Left ventricle myocardium inferior (tissue), 1 donor: Measurements from ENCODE around the gene SLC38A5. TPM values are rescaled to one million over a fixed set of nuclear protein-coding genes. Genes with fewer than 3 reads are reported as not detected.
"Not testable (repeated sequence)": the region's sequence is repeated elsewhere in the genome, so short reads cannot be mapped to it uniquely, and the experiment has no call there.

ENCODE experiments used
- DNase-seq: peaks from one replicate; pipeline ENCODE4 v3.0.0-alpha.2; 2020
- H3K27ac ChIP-seq: fragments of 200-600 bp; replicated peaks from 2 replicates; pipeline ENCODE4 v1.8.0; 2021
- H3K27me3 ChIP-seq: fragments of 200-600 bp; 2 replicates; pipeline ENCODE4 v1.8.0; 2021; ENCODE audit warnings: low read depth
- H3K36me3 ChIP-seq: fragments of 200-600 bp; 2 replicates; pipeline ENCODE4 v1.8.0; 2021
- H3K4me1 ChIP-seq: fragments of 200-600 bp; 2 replicates; pipeline ENCODE4 v1.8.0; 2021
- H3K4me3 ChIP-seq: fragments of 200-600 bp; 2 replicates; pipeline ENCODE4 v1.8.0; 2021; ENCODE audit warnings: mild to moderate bottlenecking, moderate library complexity
- H3K9me3 ChIP-seq: fragments of 200-600 bp; replicated peaks from 2 replicates; pipeline ENCODE4 v1.8.0; 2021
- CTCF ChIP-seq: fragments of 200-600 bp; IDR thresholded peaks from 2 replicates; pipeline ENCODE4 v1.8.0; 2021; ENCODE audit warnings: antibody characterized with exemption, mild to moderate bottlenecking, borderline replicate concordance
- intact Hi-C: fragments of 100-400 bp; cut with micrococcal nuclease; formaldehyde crosslinking; loops from one replicate; pipeline ENCODE4 v1.11.0; 2022
- total RNA-seq: library from RNA; stranded (reverse); fragmentation: NEBNext Ultra II Directional; extraction: Animal tissue kit (Norgen Biotek cat#: 25700); gene quantifications from one replicate; pipeline ENCODE4 v1.2.1, GENCODE V29; 2021
- donor health status: DM: no; HTN: yes; CAD: no; lungs with severe emphysema.

SLC38A5 gene
- total RNA-seq, 1 donor from 2014 or later: 0.71 TPM

DNA sequence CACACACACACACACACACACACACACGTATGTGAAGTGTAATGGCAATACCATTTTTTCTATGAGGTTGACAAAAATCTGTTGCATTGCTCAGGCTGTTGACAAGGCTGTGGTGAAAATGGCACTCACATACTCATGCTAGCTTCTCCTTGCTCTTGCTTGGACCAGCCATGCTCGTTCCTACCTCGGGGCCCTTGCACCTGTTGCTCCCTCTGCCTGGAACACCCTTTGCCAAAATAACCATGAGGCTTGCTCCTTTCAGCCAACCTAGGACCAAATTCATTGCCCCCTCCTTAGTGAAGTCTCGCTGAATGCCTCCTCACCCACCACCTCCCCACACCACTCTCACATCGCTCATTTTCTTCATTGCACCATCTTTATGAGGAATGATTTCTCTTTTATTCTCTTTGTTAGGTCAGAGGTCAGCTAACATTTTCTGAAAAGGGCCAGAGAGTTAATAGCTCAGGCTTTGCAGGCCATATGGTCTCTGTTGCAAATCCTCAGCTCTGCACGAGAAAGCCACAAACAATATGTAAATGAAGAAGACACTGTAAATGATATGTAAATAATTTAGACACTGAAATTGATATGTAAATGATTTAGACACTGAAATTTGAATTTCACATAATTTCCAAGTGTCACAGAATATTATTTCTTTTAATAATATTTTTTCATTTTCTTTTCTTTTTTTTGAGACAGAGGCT, 13.3 kb downstream of the SLC38A5 start:
- no peak for DNase-seq
- Histone ChIP-seq H3K4me1 (no peaks in the 10 kb centered on the region), H3K9me3 (no peaks in the 10 kb centered on the region), H3K36me3 (no peaks in the 10 kb centered on the region), H3K4me3 (no peak overlapping the region), H3K27me3 (no peaks in the 10 kb centered on the region), H3K27ac (no peak overlapping the region)
- intact Hi-C loops: no loop called here
- no peak for TF ChIP-seq CTCF

- intact Hi-C loops: no loop called here
- H3K27ac ChIP-seq: no peak overlapping the region
- H3K4me3 ChIP-seq: no peak overlapping the region
- no peak for DNase-seq
- no peaks in the 10 kb centered on the region for H3K36me3 ChIP-seq
- no peaks in the 10 kb centered on the region for H3K9me3 ChIP-seq
- TF ChIP-seq CTCF: no peak
- H3K27me3 ChIP-seq: no peaks in the 10 kb centered on the region
- H3K4me1 ChIP-seq: no peaks in the 10 kb centered on the region
Observed at GRCh38 chrX:48451708-48452107, 18.4 kb downstream of the SLC38A5 start.

DNA sequence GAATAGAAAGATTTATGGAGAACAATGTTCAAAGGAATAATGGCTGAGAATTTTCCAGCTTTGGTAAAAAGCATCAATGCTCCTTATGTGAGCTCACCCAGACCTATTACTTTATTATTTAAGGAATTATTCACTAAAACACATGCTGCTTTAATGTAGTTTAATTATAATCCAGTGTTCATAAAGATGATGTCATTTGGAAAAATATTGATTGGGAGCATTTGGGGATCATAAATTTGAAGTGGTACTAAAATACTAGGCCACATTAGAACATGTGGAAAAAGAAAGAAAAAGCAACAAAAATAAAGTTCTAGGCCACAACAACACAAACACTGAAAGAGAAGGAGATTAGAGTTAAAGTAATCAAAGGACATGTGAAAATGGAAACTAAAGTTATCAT, 20.0 kb downstream of the SLC38A5 start:
- no peaks in the 10 kb centered on the region for H3K27me3 ChIP-seq
- no peak overlapping the region for H3K4me3 ChIP-seq
- intact Hi-C loops: no loop called here
- H3K4me1 ChIP-seq: no peaks in the 10 kb centered on the region
- DNase-seq: no peak
- no peaks in the 10 kb centered on the region for H3K9me3 ChIP-seq
- H3K27ac ChIP-seq: no peak overlapping the region
- no peaks in the 10 kb centered on the region for H3K36me3 ChIP-seq
- TF ChIP-seq CTCF: no peak

DNA sequence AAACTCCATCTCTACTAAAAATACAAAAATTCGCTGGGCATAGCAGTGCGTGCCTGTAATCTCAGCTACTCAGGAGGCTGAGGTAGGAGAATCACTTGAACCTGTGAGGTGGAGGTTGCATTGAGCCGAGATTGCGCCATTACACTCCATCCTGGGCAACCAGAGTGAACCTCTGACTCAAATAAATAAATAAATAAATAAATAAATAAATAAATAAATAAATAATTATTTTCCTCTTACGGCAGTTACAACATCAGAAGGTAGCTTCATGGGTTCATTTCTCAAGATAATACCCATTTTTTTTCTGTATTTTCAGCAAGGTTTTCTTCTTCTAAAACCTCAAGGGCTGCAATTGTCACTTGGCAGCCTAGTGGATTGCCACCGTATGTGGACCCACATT, 22.9 kb downstream of the SLC38A5 start:
- H3K27me3 ChIP-seq, H3K27ac ChIP-seq, H3K36me3 ChIP-seq, intact Hi-C loops, DNase-seq, H3K9me3 ChIP-seq, H3K4me1 ChIP-seq, H3K4me3 ChIP-seq: not testable (repeated sequence)

- H3K27ac ChIP-seq, H3K27me3 ChIP-seq, H3K4me1 ChIP-seq, intact Hi-C loops, H3K36me3 ChIP-seq, H3K9me3 ChIP-seq, DNase-seq, H3K4me3 ChIP-seq: not testable (repeated sequence)
Observed at GRCh38 chrX:48433713-48434112, 36.3 kb downstream of the SLC38A5 start.

DNA sequence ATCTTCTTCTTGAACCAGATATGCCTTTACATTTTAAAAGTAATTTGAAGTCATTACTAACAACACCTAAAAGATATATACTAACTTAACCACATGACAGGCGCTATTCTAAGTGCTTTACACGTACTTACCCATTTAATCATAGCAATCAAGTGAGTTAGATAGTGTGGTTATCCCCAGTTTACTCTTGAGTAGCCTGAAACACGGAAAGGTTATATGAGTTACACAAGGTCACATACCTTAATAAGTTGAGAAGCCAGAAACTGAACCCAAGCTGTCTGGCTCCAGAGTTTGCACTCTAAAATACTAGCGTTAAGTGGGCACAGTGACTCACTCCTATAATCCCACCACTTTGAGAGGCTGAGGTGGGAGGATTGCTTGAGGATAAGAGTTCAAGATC, 39.9 kb downstream of the SLC38A5 start:
- H3K27ac ChIP-seq, H3K4me3 ChIP-seq, intact Hi-C loops, H3K27me3 ChIP-seq, H3K4me1 ChIP-seq, H3K36me3 ChIP-seq, H3K9me3 ChIP-seq, DNase-seq: not testable (repeated sequence)

DNA sequence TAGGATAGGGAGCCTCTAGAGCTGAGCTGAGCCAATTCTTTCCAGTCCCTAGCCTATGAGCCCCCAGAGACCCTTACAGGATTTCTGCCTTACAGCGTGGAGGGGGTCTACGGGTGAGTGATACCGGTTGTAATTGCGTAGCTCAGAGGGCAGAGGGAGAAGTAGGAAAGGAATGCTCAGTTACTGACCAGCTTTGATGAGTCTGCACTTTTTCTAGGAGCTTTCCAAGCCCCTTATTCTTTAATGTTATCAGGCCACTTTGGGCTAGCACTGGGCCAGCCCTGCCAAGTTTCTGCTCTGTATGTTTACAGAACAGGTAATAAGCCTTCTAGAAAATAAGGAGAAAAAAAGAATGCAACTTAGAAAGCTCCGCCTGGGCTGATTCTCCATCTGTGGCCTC, 40.5 kb downstream of the SLC38A5 start:
- intact Hi-C loops, H3K27me3 ChIP-seq, H3K4me3 ChIP-seq, H3K36me3 ChIP-seq, DNase-seq, H3K9me3 ChIP-seq, H3K27ac ChIP-seq, H3K4me1 ChIP-seq: not testable (repeated sequence)

- H3K27me3 ChIP-seq, DNase-seq, H3K36me3 ChIP-seq, intact Hi-C loops, H3K4me1 ChIP-seq, H3K27ac ChIP-seq, H3K4me3 ChIP-seq, H3K9me3 ChIP-seq: not testable (repeated sequence)
Observed at GRCh38 chrX:48427027-48427716, 42.9 kb downstream of the SLC38A5 start.

DNA sequence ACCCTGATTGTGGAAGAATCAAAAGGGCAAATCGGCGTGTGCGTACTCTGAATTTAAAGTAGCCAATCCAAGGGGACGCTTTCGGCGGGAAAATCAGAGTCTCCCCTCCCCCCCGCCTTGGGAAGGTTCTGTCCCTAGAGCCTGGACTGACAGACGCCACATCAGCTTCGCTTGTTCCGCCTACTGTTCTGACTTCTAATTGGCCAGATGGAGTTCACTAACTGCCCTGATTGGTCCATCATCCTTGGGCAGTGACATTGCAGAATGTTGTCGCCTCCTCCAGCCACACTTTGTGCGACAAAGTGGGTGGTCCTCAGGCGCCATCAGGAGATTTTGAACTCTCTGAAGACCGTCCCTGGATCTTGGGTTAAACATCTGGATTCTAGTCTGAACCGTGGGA, 58.2 kb downstream of the SLC38A5 start, which contains the start of gene SSX4B:
Gene SSX4B (minus strand): TSS at position 101 of the 400 bp plus-strand sequence. CDS start 588 bp downstream, outside the sequence.
- DNase-seq, H3K27ac ChIP-seq, H3K4me1 ChIP-seq, intact Hi-C loops, H3K36me3 ChIP-seq, H3K9me3 ChIP-seq, H3K27me3 ChIP-seq, H3K4me3 ChIP-seq: not testable (repeated sequence)
